ENCODE measurements around the gene OR5AN1.

The OR5AN1 gene

GRCh38 chr11:59394186-59394585, 35.5 kb downstream of the OR5AN1 start:
- Histone ChIP-seq H4K8ac (ENCODE audit: low read depth, low read length) (no peak overlapping the region), H3K27ac (replicated peaks; ENCODE audit: low read length) (no peak overlapping the region), H2BK12ac (ENCODE audit: low read length) (no peak overlapping the region), H2AK5ac (ENCODE audit: low read depth, low read length) (no peak overlapping the region), H4K91ac (ENCODE audit: low read depth, low read length, poor library complexity) (no peak overlapping the region), H3K4me1 (ENCODE audit: control insufficient read depth in 2 of 2, insufficient read depth in 1 of 2, low read depth in 1 of 2, low read length in 2 of 2) (no peaks in the 10 kb centered on the region), H3K27me3 (ENCODE audit: control insufficient read depth in 3 of 3, insufficient read depth in 3 of 3, low read depth in 1 of 3, low read length in 3 of 3) (no peaks in the 10 kb centered on the region), H3K36me3 (replicated peaks in 1 of 2; ENCODE audit: control insufficient read depth in 2 of 2, insufficient read depth in 2 of 2, low read length in 2 of 2) (no peaks in the 10 kb centered on the region), H2BK5ac (ENCODE audit: low read length) (no peak overlapping the region), H3K79me1 (ENCODE audit: low read depth, low read length) (no peaks in the 10 kb centered on the region), H3K4ac (ENCODE audit: low read length) (no peak overlapping the region), H3K23ac (ENCODE audit: low read depth, low read length, poor library complexity) (no peak overlapping the region), H3K9ac (ENCODE audit: low read depth, low read length, poor library complexity) (no peak overlapping the region), H3K4me3 (ENCODE audit: low read length in 2 of 2) (no peak overlapping the region), H2BK120ac (ENCODE audit: low read depth, low read length) (no peak overlapping the region), H2BK15ac (ENCODE audit: low read length) (no peak overlapping the region), H3K4me2 (ENCODE audit: insufficient read depth, low read length, poor library complexity, severe bottlenecking) (no peak overlapping the region), H3K9me3 (replicated peaks in 1 of 2; ENCODE audit: control insufficient read depth in 2 of 2, insufficient read depth in 1 of 2, low read depth in 1 of 2, low read length in 2 of 2) (no peaks in the 10 kb centered on the region), H2AFZ (ENCODE audit: low read length) (no peak overlapping the region), H3K14ac (ENCODE audit: low read length) (no peak overlapping the region), H3K18ac (ENCODE audit: low read length) (no peak overlapping the region)
- DNase-seq (ENCODE audit: low spot score), result no peak

- Histone ChIP-seq H2BK120ac (ENCODE audit: low read depth, low read length) (no peak overlapping the region), H4K91ac (ENCODE audit: low read depth, low read length, poor library complexity) (no peak overlapping the region), H3K9me3 (replicated peaks in 1 of 2; ENCODE audit: control insufficient read depth in 2 of 2, insufficient read depth in 1 of 2, low read depth in 1 of 2, low read length in 2 of 2) (peaks cover 0 to 8% of the 10 kb centered on the region in 2 donors), H3K14ac (ENCODE audit: low read length) (no peak overlapping the region), H2BK5ac (ENCODE audit: low read length) (no peak overlapping the region), H3K4ac (ENCODE audit: low read length) (no peak overlapping the region), H3K4me2 (ENCODE audit: insufficient read depth, low read length, poor library complexity, severe bottlenecking) (no peak overlapping the region), H2AK5ac (ENCODE audit: low read depth, low read length) (no peak overlapping the region), H3K4me1 (ENCODE audit: control insufficient read depth in 2 of 2, insufficient read depth in 1 of 2, low read depth in 1 of 2, low read length in 2 of 2) (no peaks in the 10 kb centered on the region), H3K27ac (replicated peaks; ENCODE audit: low read length) (no peak overlapping the region), H3K79me1 (ENCODE audit: low read depth, low read length) (no peaks in the 10 kb centered on the region), H3K36me3 (replicated peaks in 1 of 2; ENCODE audit: control insufficient read depth in 2 of 2, insufficient read depth in 2 of 2, low read length in 2 of 2) (no peaks in the 10 kb centered on the region), H2AFZ (ENCODE audit: low read length) (no peak overlapping the region), H2BK12ac (ENCODE audit: low read length) (no peak overlapping the region), H3K18ac (ENCODE audit: low read length) (no peak overlapping the region), H3K27me3 (ENCODE audit: control insufficient read depth in 3 of 3, insufficient read depth in 3 of 3, low read depth in 1 of 3, low read length in 3 of 3) (no peaks in the 10 kb centered on the region), H3K23ac (ENCODE audit: low read depth, low read length, poor library complexity) (no peak overlapping the region), H4K8ac (ENCODE audit: low read depth, low read length) (no peak overlapping the region), H3K4me3 (ENCODE audit: low read length in 2 of 2) (no peak overlapping the region), H3K9ac (ENCODE audit: low read depth, low read length, poor library complexity) (no peak overlapping the region), H2BK15ac (ENCODE audit: low read length) (no peak overlapping the region)
- DNase-seq (ENCODE audit: low spot score), result no peak
- WGBS, 2 donors (ENCODE audit: extremely low coverage in 2 of 2, insufficient read length in 2 of 2, insufficient replicate concordance in 1 of 2), result no CpG with 5 or more reads among the region's 3 CpGs
These were observed 42.0 kb downstream of the OR5AN1 start for GRCh38 chr11:59400461-59401261.

GRCh38 chr11:59401262-59401552, 42.5 kb downstream of the OR5AN1 start:
- H3K9ac ChIP-seq (ENCODE audit: low read depth, low read length, poor library complexity), result no peak overlapping the region
- no peak overlapping the region for H2AK5ac ChIP-seq (ENCODE audit: low read depth, low read length)
- H2BK15ac ChIP-seq (ENCODE audit: low read length), result no peak overlapping the region
- no peak overlapping the region for H2BK120ac ChIP-seq (ENCODE audit: low read depth, low read length)
- no peak overlapping the region for H2AFZ ChIP-seq (ENCODE audit: low read length)
- no peak overlapping the region for H3K4ac ChIP-seq (ENCODE audit: low read length)
- no peak overlapping the region for H2BK12ac ChIP-seq (ENCODE audit: low read length)
- no peaks in the 10 kb centered on the region for H3K27me3 ChIP-seq (ENCODE audit: control insufficient read depth in 3 of 3, insufficient read depth in 3 of 3, low read depth in 1 of 3, low read length in 3 of 3)
- H3K4me1 ChIP-seq (ENCODE audit: control insufficient read depth in 2 of 2, insufficient read depth in 1 of 2, low read depth in 1 of 2, low read length in 2 of 2), result no peaks in the 10 kb centered on the region
- WGBS, 2 donors (ENCODE audit: extremely low coverage in 2 of 2, insufficient read length in 2 of 2, insufficient replicate concordance in 1 of 2), result no CpG with 5 or more reads among the region's 2 CpGs
- no peak overlapping the region for H3K27ac ChIP-seq (replicated peaks; ENCODE audit: low read length)
- no peak overlapping the region for H4K8ac ChIP-seq (ENCODE audit: low read depth, low read length)
- peaks cover 0 to 8% of the 10 kb centered on the region in 2 donors for H3K9me3 ChIP-seq (replicated peaks in 1 of 2; ENCODE audit: control insufficient read depth in 2 of 2, insufficient read depth in 1 of 2, low read depth in 1 of 2, low read length in 2 of 2)
- H3K18ac ChIP-seq (ENCODE audit: low read length), result no peak overlapping the region
- no peak overlapping the region for H3K4me3 ChIP-seq (ENCODE audit: low read length in 2 of 2)
- no peak for DNase-seq (ENCODE audit: low spot score)
- H3K14ac ChIP-seq (ENCODE audit: low read length), result no peak overlapping the region
- H3K36me3 ChIP-seq (replicated peaks in 1 of 2; ENCODE audit: control insufficient read depth in 2 of 2, insufficient read depth in 2 of 2, low read length in 2 of 2), result no peaks in the 10 kb centered on the region
- no peak overlapping the region for H4K91ac ChIP-seq (ENCODE audit: low read depth, low read length, poor library complexity)
- H3K4me2 ChIP-seq (ENCODE audit: insufficient read depth, low read length, poor library complexity, severe bottlenecking), result no peak overlapping the region
- H3K79me1 ChIP-seq (ENCODE audit: low read depth, low read length), result no peaks in the 10 kb centered on the region
- no peak overlapping the region for H3K23ac ChIP-seq (ENCODE audit: low read depth, low read length, poor library complexity)
- H2BK5ac ChIP-seq (ENCODE audit: low read length), result no peak overlapping the region

GRCh38 chr11:59403546-59403945, 44.9 kb downstream of the OR5AN1 start:
- Histone ChIP-seq H3K4ac (ENCODE audit: low read length) (no peak overlapping the region), H3K18ac (ENCODE audit: low read length) (no peak overlapping the region), H3K27ac (replicated peaks; ENCODE audit: low read length) (no peak overlapping the region), H3K79me1 (ENCODE audit: low read depth, low read length) (no peaks in the 10 kb centered on the region), H3K9me3 (replicated peaks in 1 of 2; ENCODE audit: control insufficient read depth in 2 of 2, insufficient read depth in 1 of 2, low read depth in 1 of 2, low read length in 2 of 2) (peaks cover 0 to 8% of the 10 kb centered on the region in 2 donors), H4K91ac (ENCODE audit: low read depth, low read length, poor library complexity) (no peak overlapping the region), H3K4me1 (ENCODE audit: control insufficient read depth in 2 of 2, insufficient read depth in 1 of 2, low read depth in 1 of 2, low read length in 2 of 2) (no peaks in the 10 kb centered on the region), H2BK120ac (ENCODE audit: low read depth, low read length) (no peak overlapping the region), H3K9ac (ENCODE audit: low read depth, low read length, poor library complexity) (no peak overlapping the region), H3K14ac (ENCODE audit: low read length) (no peak overlapping the region), H3K4me3 (ENCODE audit: low read length in 2 of 2) (no peak overlapping the region), H3K27me3 (ENCODE audit: control insufficient read depth in 3 of 3, insufficient read depth in 3 of 3, low read depth in 1 of 3, low read length in 3 of 3) (peaks cover 0 to 2% (median 0%) of the 10 kb centered on the region in 3 experiments), H3K36me3 (replicated peaks in 1 of 2; ENCODE audit: control insufficient read depth in 2 of 2, insufficient read depth in 2 of 2, low read length in 2 of 2) (no peaks in the 10 kb centered on the region), H2AK5ac (ENCODE audit: low read depth, low read length) (no peak overlapping the region), H3K4me2 (ENCODE audit: insufficient read depth, low read length, poor library complexity, severe bottlenecking) (no peak overlapping the region), H2BK5ac (ENCODE audit: low read length) (no peak overlapping the region), H2BK15ac (ENCODE audit: low read length) (no peak overlapping the region), H3K23ac (ENCODE audit: low read depth, low read length, poor library complexity) (no peak overlapping the region), H2BK12ac (ENCODE audit: low read length) (no peak overlapping the region), H2AFZ (ENCODE audit: low read length) (no peak overlapping the region), H4K8ac (ENCODE audit: low read depth, low read length) (no peak overlapping the region)
- DNase-seq (ENCODE audit: low spot score), result no peak

Data from neuronal stem cell (in vitro differentiated cells).